GM18526 (cell line): ENCODE measurements around the gene PEA15.

Experiments
- POLR2A ChIP-seq: IDR thresholded peaks from 3 replicates; pipeline ENCODE4 v1.6.1; 2011; ENCODE audit not compliant: insufficient read length; ENCODE audit errors: extremely low read depth

Gene PEA15

GRCh38 chr1:160194737-160195059, 10.5 kb upstream of the PEA15 start:
- no peak for TF ChIP-seq POLR2A

- no peak for TF ChIP-seq POLR2A
These were observed 9.0 kb upstream of the PEA15 start for GRCh38 chr1:160196143-160196542.

- no peak for TF ChIP-seq POLR2A
These were observed 8.0 kb upstream of the PEA15 start for GRCh38 chr1:160197231-160197630.

- TF ChIP-seq POLR2A, result no peak
These were observed 4.4 kb upstream of the PEA15 start for GRCh38 chr1:160200786-160201185.

- peak; percentile 17 for TF ChIP-seq POLR2A
These were observed 500 bp upstream of the PEA15 start for GRCh38 chr1:160204526-160205241.

- TF ChIP-seq POLR2A, result no peak
These were observed 829 bp downstream of the PEA15 start for GRCh38 chr1:160206036-160206389.

- no peak for TF ChIP-seq POLR2A
These were observed 1.4 kb downstream of the PEA15 start for GRCh38 chr1:160206421-160207117.

- no peak for TF ChIP-seq POLR2A
These were observed 2.0 kb downstream of the PEA15 start for GRCh38 chr1:160207118-160207650.

GRCh38 chr1:160207771-160208556, 2.8 kb downstream of the PEA15 start:
- no peak for TF ChIP-seq POLR2A

GRCh38 chr1:160208557-160209320, 3.6 kb downstream of the PEA15 start:
- TF ChIP-seq POLR2A, result no peak

- TF ChIP-seq POLR2A, result no peak
These were observed 4.3 kb downstream of the PEA15 start for GRCh38 chr1:160209321-160210046.

- no peak for TF ChIP-seq POLR2A
These were observed 5.4 kb downstream of the PEA15 start for GRCh38 chr1:160210561-160210960.

- no peak for TF ChIP-seq POLR2A
These were observed 6.0 kb downstream of the PEA15 start for GRCh38 chr1:160211046-160211790.

- no peak for TF ChIP-seq POLR2A
These were observed 9.4 kb downstream of the PEA15 start for GRCh38 chr1:160214481-160215140.

- no peak for TF ChIP-seq POLR2A
These were observed 11.1 kb downstream of the PEA15 start for GRCh38 chr1:160216301-160216700.
